ENCODE results near the gene PODXL2.

- no peak for TF ChIP-seq CTCF (IDR thresholded peaks at IDR 0.05)
- no peak for TF ChIP-seq EMX1 (CRISPR knock-in tag; IDR thresholded peaks at IDR 0.05)
- no peak for TF ChIP-seq IRF2 (CRISPR knock-in tag; IDR thresholded peaks at IDR 0.05; ENCODE audit: borderline replicate concordance, low read depth)
- TF ChIP-seq ZNF416 (CRISPR knock-in tag; IDR thresholded peaks at IDR 0.05): no peak
- TF ChIP-seq ZNF512 (CRISPR knock-in tag; IDR thresholded peaks at IDR 0.05; ENCODE audit: borderline replicate concordance): no peak
- no peak for TF ChIP-seq E2F1 (CRISPR knock-in tag; IDR thresholded peaks at IDR 0.05)
- no peak for TF ChIP-seq SP1 (CRISPR knock-in tag; conservative IDR thresholded peaks at IDR 0.05)
- no peak for TF ChIP-seq PRDM15 (CRISPR knock-in tag; IDR thresholded peaks at IDR 0.05)
- TF ChIP-seq JUN (CRISPR knock-in tag; IDR thresholded peaks at IDR 0.05): no peak
Measured at GRCh38 chr3:127606086-127606805, 22.7 kb upstream of the PODXL2 start.
